Osteocyte (in vitro differentiated cells): ENCODE data around the gene B4GALT1. TPM values are rescaled to one million over a fixed set of nuclear protein-coding genes. Genes with fewer than 3 reads are reported as not detected.

Experiments
- DNase-seq: peaks from one replicate; pipeline ENCODE4 v3.0.0; 2021; ENCODE audit warnings: mixed read lengths; ENCODE audit not compliant: unreplicated experiment; ENCODE audit errors: extremely low spot score
- H3K27ac Mint-ChIP-seq: one replicate; pipeline ENCODE4 v1.8.0; 2021; ENCODE audit warnings: mild to moderate bottlenecking, mixed read lengths; ENCODE audit not compliant: unreplicated experiment
- H3K27me3 Mint-ChIP-seq: one replicate; pipeline ENCODE4 v1.8.0; 2021; ENCODE audit warnings: mixed read lengths; ENCODE audit not compliant: unreplicated experiment
- H3K36me3 Mint-ChIP-seq: one replicate; pipeline ENCODE4 v1.8.0; 2021; ENCODE audit warnings: mixed read lengths; ENCODE audit not compliant: unreplicated experiment
- H3K4me1 Mint-ChIP-seq: one replicate; pipeline ENCODE4 v1.8.0; 2021; ENCODE audit warnings: mixed read lengths; ENCODE audit not compliant: unreplicated experiment
- H3K4me3 Mint-ChIP-seq: one replicate; pipeline ENCODE4 v1.8.0; 2021; ENCODE audit warnings: mild to moderate bottlenecking, moderate library complexity, mixed read lengths; ENCODE audit not compliant: unreplicated experiment
- H3K9me3 Mint-ChIP-seq: one replicate; pipeline ENCODE4 v1.8.0; 2021; ENCODE audit warnings: mixed read lengths; ENCODE audit not compliant: unreplicated experiment
- CTCF ChIP-seq: fragments of 200-600 bp; sonication (generic); IDR thresholded peaks from 2 replicates; pipeline ENCODE4 v1.5.0; 2021; ENCODE audit warnings: antibody characterized with exemption, mild to moderate bottlenecking, moderate library complexity
- total RNA-seq: library from RNA; stranded (reverse); gene quantifications from 2 replicates; pipeline ENCODE4 v1.2.1, GENCODE V29; 2021

The B4GALT1 gene
- total RNA-seq, 1 donor from 2014 or later = 40.9 TPM

- H3K36me3 Mint-ChIP-seq = peaks cover 11% of the 10 kb centered on the region
- no peaks in the 10 kb centered on the region for H3K27me3 Mint-ChIP-seq
- peaks cover 21% of the 10 kb centered on the region for H3K4me1 Mint-ChIP-seq
- DNase-seq = no peak
- no peaks in the 10 kb centered on the region for H3K9me3 Mint-ChIP-seq
- no peak overlapping the region for H3K27ac Mint-ChIP-seq
- H3K4me3 Mint-ChIP-seq = no peak overlapping the region
- no peak for TF ChIP-seq CTCF
Observed at GRCh38 chr9:33124046-33124445, 43.1 kb downstream of the B4GALT1 start.

DNA sequence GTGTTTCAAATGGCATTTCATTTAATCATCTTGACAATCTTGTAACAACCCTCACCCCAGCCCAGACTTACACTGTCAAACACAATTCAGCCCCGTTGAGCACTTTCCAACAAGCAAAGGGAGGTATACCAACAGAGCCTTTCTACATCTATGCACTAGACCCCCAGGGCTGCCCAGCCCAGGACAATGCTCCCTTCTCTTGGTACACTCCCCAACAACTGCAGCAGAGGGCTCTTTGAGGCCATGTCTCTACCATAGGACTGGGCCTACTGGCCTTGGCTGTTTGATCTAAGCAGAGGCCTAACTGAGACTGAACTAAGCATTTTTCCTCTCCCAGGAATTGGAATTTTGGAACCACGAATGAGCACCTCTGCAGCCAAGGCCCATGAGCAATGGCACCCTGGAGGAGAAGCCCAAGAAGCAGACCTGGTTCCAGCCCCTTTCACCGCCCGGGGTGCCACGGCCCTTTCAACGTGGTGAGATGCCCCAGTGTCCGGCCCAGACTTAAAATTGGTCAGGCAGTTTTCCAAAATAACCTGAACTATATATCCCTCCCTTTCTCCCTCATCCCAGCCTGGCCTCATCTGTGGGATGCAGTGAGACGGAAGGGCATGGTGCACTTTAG is 43.6 kb downstream of the B4GALT1 start:
- no peak for TF ChIP-seq CTCF
- no peak overlapping the region for H3K4me3 Mint-ChIP-seq
- H3K27me3 Mint-ChIP-seq = no peaks in the 10 kb centered on the region
- H3K27ac Mint-ChIP-seq = no peak overlapping the region
- peaks cover 21% of the 10 kb centered on the region for H3K4me1 Mint-ChIP-seq
- H3K36me3 Mint-ChIP-seq = peaks cover 11% of the 10 kb centered on the region
- DNase-seq = no peak
- H3K9me3 Mint-ChIP-seq = no peaks in the 10 kb centered on the region

GRCh38 chr9:33120620-33121019 is 46.5 kb downstream of the B4GALT1 start:
- H3K9me3 Mint-ChIP-seq = no peaks in the 10 kb centered on the region
- H3K27ac Mint-ChIP-seq = no peak overlapping the region
- no peak overlapping the region for H3K4me3 Mint-ChIP-seq
- H3K4me1 Mint-ChIP-seq = peaks cover 38% of the 10 kb centered on the region
- no peaks in the 10 kb centered on the region for H3K27me3 Mint-ChIP-seq
- TF ChIP-seq CTCF = no peak
- no peak for DNase-seq
- H3K36me3 Mint-ChIP-seq = peaks cover 1% of the 10 kb centered on the region

GRCh38 chr9:33117796-33118195 is 49.3 kb downstream of the B4GALT1 start:
- H3K27me3 Mint-ChIP-seq = no peaks in the 10 kb centered on the region
- H3K4me1 Mint-ChIP-seq = peaks cover 41% of the 10 kb centered on the region
- no peak for DNase-seq
- H3K27ac Mint-ChIP-seq = peak overlapping the region; percentile 65
- peaks cover 6% of the 10 kb centered on the region for H3K36me3 Mint-ChIP-seq
- no peak overlapping the region for H3K4me3 Mint-ChIP-seq
- TF ChIP-seq CTCF = no peak
- H3K9me3 Mint-ChIP-seq = no peaks in the 10 kb centered on the region

- Mint-ChIP-seq H3K27ac (peak overlapping the region; percentile 52), H3K4me3 (no peak overlapping the region), H3K36me3 (peaks cover 10% of the 10 kb centered on the region), H3K4me1 (peaks cover 46% of the 10 kb centered on the region), H3K9me3 (no peaks in the 10 kb centered on the region), H3K27me3 (no peaks in the 10 kb centered on the region)
- no peak for DNase-seq
- TF ChIP-seq CTCF = no peak
Observed at GRCh38 chr9:33117306-33117705, 49.8 kb downstream of the B4GALT1 start.
